OCI-LY1 (cell line): ENCODE data around the gene SEMA4A.
"Not testable (repeated sequence)": the region's sequence is repeated elsewhere in the genome, so short reads cannot be mapped to it uniquely, and the experiment has no call there.

ENCODE experiments used
- H2AFZ ChIP-seq: fragments of 200-600 bp; sonication (generic), shearing (Covaris generic); 2 replicates; pipeline ENCODE4 v1.6.0; 2014; ENCODE audit warnings: antibody characterized with exemption, mild to moderate bottlenecking, low read length
- H3F3A ChIP-seq: fragments of 200-600 bp; sonication (generic), shearing (Covaris generic); 2 replicates; pipeline ENCODE4 v1.6.0; 2014; ENCODE audit warnings: mild to moderate bottlenecking, antibody characterized with exemption, low read length, moderate library complexity; ENCODE audit not compliant: insufficient read depth
- H3K27ac ChIP-seq: fragments of 200-600 bp; sonication (generic); 2 replicates; pipeline ENCODE4 v1.5.1; 2014; ENCODE audit warnings: low read length, mixed run types, mild to moderate bottlenecking, low read depth; ENCODE audit not compliant: poor library complexity, severe bottlenecking
- H3K27me3 ChIP-seq: fragments of 200-600 bp; sonication (generic); 2 replicates; pipeline ENCODE4 v1.6.0; 2014; ENCODE audit warnings: antibody characterized with exemption, mild to moderate bottlenecking, low read length, moderate library complexity; ENCODE audit not compliant: insufficient read depth
- H3K36me3 ChIP-seq: fragments of 200-600 bp; sonication (generic); 2 replicates; pipeline ENCODE4 v1.6.1; 2014; ENCODE audit warnings: mild to moderate bottlenecking, antibody characterized with exemption, low read length, moderate library complexity, mixed read lengths; ENCODE audit not compliant: insufficient read depth
- H3K4me1 ChIP-seq: fragments of 200-600 bp; sonication (generic); 2 replicates; pipeline ENCODE4 v1.5.1; 2014; ENCODE audit warnings: mild to moderate bottlenecking, low read length, moderate library complexity; ENCODE audit not compliant: insufficient read depth, severe bottlenecking
- H3K4me2 ChIP-seq: fragments of 200-600 bp; sonication (generic), shearing (Covaris generic); 2 replicates; pipeline ENCODE4 v1.6.1; 2014; ENCODE audit warnings: low read length
- H3K4me3 ChIP-seq: fragments of 200-600 bp; sonication (generic); 2 replicates; pipeline ENCODE4 v1.5.1; 2014; ENCODE audit warnings: low read length, low read depth, mild to moderate bottlenecking, mixed read lengths; ENCODE audit not compliant: poor library complexity, severe bottlenecking
- H3K79me2 ChIP-seq: fragments of 200-600 bp; shearing (Covaris generic); 2 replicates; pipeline ENCODE4 v1.6.1; 2016; ENCODE audit warnings: mixed run types, low read length, mixed read lengths; ENCODE audit not compliant: insufficient read depth
- H3K9ac ChIP-seq: fragments of 200-600 bp; sonication (generic), shearing (Covaris generic); 2 replicates; pipeline ENCODE4 v1.6.1; 2014; ENCODE audit warnings: mild to moderate bottlenecking, low read length, mixed read lengths
- H3K9me2 ChIP-seq: fragments of 200-600 bp; sonication (generic), shearing (Covaris generic); 2 replicates; pipeline ENCODE4 v1.6.1; 2014; ENCODE audit warnings: low read depth, mild to moderate bottlenecking, low read length, mixed read lengths
- H3K9me3 ChIP-seq: fragments of 200-600 bp; shearing (Covaris generic); 2 replicates; pipeline ENCODE4 v1.6.1; 2014; ENCODE audit warnings: low read length, mixed read lengths
- H4K20me1 ChIP-seq: fragments of 200-600 bp; sonication (generic), shearing (Covaris generic); 2 replicates; pipeline ENCODE4 v1.6.0; 2016; ENCODE audit warnings: mild to moderate bottlenecking, low read length; ENCODE audit not compliant: insufficient read depth
- EZH2 ChIP-seq: fragments of 200-600 bp; sonication (generic), shearing (Covaris generic); IDR thresholded peaks from 2 replicates; pipeline ENCODE4 v1.8.0; 2017; ENCODE audit warnings: borderline replicate concordance, mixed run types, mild to moderate bottlenecking, antibody characterized with exemption, low read length, moderate library complexity, mixed read lengths
- TF ChIP-seq, protein P1 (sequence below): fragments of 200-600 bp; sonication (generic), shearing (Covaris generic); IDR thresholded peaks from 2 replicates; pipeline ENCODE4 v1.5.1; 2017; ENCODE audit warnings: mild to moderate bottlenecking, antibody characterized with exemption, low read length, moderate library complexity, mixed read lengths

The SEMA4A gene

DNA sequence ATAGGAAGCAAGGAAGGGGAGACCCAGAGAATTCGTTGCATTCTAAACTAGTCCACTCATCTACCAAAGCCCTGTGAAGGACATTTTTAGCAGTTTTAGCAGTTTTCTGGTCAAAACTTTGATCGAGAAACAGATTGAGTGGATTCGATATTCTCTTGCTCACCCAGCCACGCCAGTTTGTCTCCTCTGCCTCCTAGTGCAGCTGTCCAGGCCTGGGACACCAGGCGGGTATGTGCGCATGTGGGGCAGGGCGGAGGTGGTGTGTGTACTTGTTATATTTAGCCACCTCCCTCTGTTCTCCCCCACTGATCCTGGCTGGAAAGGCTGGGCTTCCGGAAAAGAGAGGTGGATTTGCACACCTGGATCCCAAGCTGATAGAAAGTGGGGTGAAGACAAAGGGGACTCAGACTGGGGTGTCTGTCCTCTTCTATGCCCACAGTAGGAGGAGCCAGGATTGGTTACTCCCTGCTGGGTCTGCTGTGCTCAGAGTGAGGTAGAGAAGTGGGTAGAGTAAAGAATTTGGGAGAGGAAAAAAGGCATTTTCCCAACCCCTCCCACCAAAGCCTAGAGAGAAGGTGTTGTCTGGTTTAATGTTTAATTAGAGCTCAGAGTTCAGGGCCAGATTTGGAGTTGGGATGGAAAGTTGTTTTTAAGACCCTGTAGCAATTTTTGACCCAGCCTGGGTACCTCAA is 35.1 kb upstream of the SEMA4A start:
- Histone ChIP-seq H3K4me1 (peaks cover 10% of the 10 kb centered on the region), H3K4me3 (no peak overlapping the region), H3K27me3 (no peaks in the 10 kb centered on the region), H3F3A (no peaks in the 10 kb centered on the region), H3K79me2 (no peaks in the 10 kb centered on the region), H3K9me2 (no peaks in the 10 kb centered on the region), H2AFZ (no peak overlapping the region), H3K27ac (no peak overlapping the region), H3K36me3 (no peaks in the 10 kb centered on the region), H3K9me3 (no peaks in the 10 kb centered on the region), H3K4me2 (no peak overlapping the region), H3K9ac (no peak overlapping the region), H4K20me1 (no peaks in the 10 kb centered on the region)
- TF ChIP-seq, protein P1, sequence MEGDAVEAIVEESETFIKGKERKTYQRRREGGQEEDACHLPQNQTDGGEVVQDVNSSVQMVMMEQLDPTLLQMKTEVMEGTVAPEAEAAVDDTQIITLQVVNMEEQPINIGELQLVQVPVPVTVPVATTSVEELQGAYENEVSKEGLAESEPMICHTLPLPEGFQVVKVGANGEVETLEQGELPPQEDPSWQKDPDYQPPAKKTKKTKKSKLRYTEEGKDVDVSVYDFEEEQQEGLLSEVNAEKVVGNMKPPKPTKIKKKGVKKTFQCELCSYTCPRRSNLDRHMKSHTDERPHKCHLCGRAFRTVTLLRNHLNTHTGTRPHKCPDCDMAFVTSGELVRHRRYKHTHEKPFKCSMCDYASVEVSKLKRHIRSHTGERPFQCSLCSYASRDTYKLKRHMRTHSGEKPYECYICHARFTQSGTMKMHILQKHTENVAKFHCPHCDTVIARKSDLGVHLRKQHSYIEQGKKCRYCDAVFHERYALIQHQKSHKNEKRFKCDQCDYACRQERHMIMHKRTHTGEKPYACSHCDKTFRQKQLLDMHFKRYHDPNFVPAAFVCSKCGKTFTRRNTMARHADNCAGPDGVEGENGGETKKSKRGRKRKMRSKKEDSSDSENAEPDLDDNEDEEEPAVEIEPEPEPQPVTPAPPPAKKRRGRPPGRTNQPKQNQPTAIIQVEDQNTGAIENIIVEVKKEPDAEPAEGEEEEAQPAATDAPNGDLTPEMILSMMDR = no peak
- TF ChIP-seq EZH2 = no peak

DNA sequence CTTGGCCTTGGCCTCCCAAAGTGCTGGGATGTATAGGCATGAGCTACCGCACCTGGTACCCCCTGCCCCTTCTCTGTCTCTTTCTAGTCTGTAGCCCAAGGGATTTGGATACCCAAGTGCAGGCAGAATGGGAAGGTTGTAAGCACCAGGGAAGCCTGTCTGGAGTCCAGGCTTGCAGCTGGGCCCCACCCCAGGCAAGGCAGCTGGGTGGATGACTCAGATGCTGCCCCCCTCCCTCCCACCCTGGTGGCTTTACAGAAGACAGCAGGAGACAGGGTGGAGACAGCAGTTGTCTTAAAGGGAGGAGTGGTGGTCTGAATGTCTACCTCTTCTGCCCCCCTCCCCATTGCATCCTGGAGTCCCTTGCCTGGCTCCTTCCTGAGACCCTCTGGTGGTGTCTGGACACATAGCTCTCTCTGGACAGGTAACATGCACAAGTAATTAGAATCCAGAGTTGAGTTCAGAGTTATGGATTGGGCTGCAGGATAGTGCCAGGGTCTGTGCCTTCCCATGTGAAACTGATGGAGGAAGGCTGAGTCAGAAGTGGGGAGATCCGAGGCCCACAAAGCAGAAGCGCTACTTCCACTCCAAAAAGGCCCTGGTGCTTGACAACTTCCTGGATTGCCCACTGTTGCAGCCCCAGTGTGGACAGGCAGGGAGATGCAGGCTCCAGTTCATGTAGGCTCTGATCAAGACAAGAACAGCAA is 33.7 kb upstream of the SEMA4A start:
- no peaks in the 10 kb centered on the region for H3K27me3 ChIP-seq
- H3F3A ChIP-seq = no peaks in the 10 kb centered on the region
- no peak overlapping the region for H3K27ac ChIP-seq
- no peaks in the 10 kb centered on the region for H4K20me1 ChIP-seq
- no peak overlapping the region for H3K4me3 ChIP-seq
- no peak overlapping the region for H2AFZ ChIP-seq
- no peaks in the 10 kb centered on the region for H3K79me2 ChIP-seq
- H3K9me2 ChIP-seq = no peaks in the 10 kb centered on the region
- no peak overlapping the region for H3K9ac ChIP-seq
- H3K9me3 ChIP-seq = no peaks in the 10 kb centered on the region
- TF ChIP-seq, protein P1 = no peak
- no peak for TF ChIP-seq EZH2
- peaks cover 14% of the 10 kb centered on the region for H3K4me1 ChIP-seq
- no peaks in the 10 kb centered on the region for H3K36me3 ChIP-seq
- H3K4me2 ChIP-seq = no peak overlapping the region

DNA sequence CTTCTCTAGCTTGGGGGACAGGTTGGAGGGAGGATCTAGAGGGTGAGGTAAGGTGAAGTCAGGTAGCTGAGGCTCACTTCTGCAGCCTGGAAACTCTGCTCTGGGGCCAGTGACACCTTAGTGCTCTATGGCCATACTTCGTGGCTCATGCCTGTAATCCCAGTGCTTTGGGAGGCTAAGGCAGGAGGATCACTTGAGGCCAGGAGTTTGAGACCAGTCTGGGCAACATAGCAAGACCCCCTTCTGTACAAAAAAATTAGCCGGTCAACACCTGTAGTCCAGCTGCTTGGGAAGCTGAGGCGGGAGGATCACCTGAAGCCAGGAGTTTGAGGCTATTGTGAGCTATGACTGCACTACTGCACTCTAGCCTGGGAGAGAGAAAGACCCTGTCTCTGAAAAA is 33.1 kb upstream of the SEMA4A start:
- H3K4me3 ChIP-seq = no peak overlapping the region
- no peaks in the 10 kb centered on the region for H3F3A ChIP-seq
- no peaks in the 10 kb centered on the region for H3K79me2 ChIP-seq

DNA sequence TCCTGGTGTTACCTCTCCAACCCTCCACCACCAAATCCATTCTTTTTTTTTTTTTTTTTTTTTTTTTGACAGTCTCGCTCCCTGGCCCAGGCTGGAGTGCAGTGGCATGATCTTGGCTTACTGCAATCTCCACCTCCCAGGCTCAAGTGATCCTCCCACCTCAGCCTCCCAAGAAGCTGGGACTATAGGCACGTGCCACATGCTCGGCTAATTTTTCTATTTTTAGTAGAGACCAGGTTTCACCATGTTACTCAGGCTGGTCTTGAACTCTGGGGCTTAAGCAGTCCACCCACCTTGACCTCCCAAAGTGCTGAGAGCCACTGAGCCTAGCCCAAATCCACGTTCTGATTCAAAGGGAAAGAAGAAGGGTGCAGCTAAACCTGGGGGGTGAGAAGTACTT is 32.4 kb upstream of the SEMA4A start:
- not testable (repeated sequence) for H3K36me3 ChIP-seq, H3K27me3 ChIP-seq, H3K79me2 ChIP-seq, H3K27ac ChIP-seq, H3K4me3 ChIP-seq, H3K9me3 ChIP-seq, H4K20me1 ChIP-seq, H3F3A ChIP-seq, H2AFZ ChIP-seq, H3K4me2 ChIP-seq, H3K4me1 ChIP-seq, H3K9me2 ChIP-seq, H3K9ac ChIP-seq

More for the DNA sequence above, 33.1 kb upstream of the SEMA4A start:
- Histone ChIP-seq H3K4me1 (peaks cover 8% of the 10 kb centered on the region), H3K9me2 (no peaks in the 10 kb centered on the region), H4K20me1 (no peaks in the 10 kb centered on the region), H3K9me3 (no peaks in the 10 kb centered on the region), H3K27me3 (no peaks in the 10 kb centered on the region), H3K9ac (no peak overlapping the region), H3K4me2 (no peak overlapping the region), H2AFZ (no peak overlapping the region), H3K27ac (no peak overlapping the region), H3K36me3 (no peaks in the 10 kb centered on the region)
- no peak for TF ChIP-seq EZH2
- TF ChIP-seq, protein P1 = no peak
